Measurements from ENCODE around the gene NUP98. TPM values are rescaled to one million over a fixed set of nuclear protein-coding genes. Genes with fewer than 3 reads are reported as not detected.
"Not testable (repeated sequence)": the region's sequence is repeated elsewhere in the genome, so short reads cannot be mapped to it uniquely, and the experiment has no call there.

NUP98 gene
- total and polyA plus RNA-seq, 11 donors: 13.2 to 77.9 (median 45.3) TPM

- H3K4me3 ChIP-seq: peak overlapping the region in 2 of 12 donors; percentile 4 to 25
- peak overlapping the region in 1 of 12 donors; percentile 54 for H3K27ac ChIP-seq
- peak in 1 of 4 donors; percentile 22 for ATAC-seq
- H3K4me1 ChIP-seq: peaks cover 0 to 31% (median 15%) of the 10 kb centered on the region in 12 donors
- peaks cover 0 to 17% (median 0%) of the 10 kb centered on the region in 9 donors for H3K27me3 ChIP-seq
- intact Hi-C loops (cut with DNase I): no loop called here
- H3K36me3 ChIP-seq: no peaks in the 10 kb centered on the region
- peak in 1 of 5 donors; percentile 51 for DNase-seq
- WGBS, 4 donors: 84 to 90% (median 88%) methylated on average over 6 to 7 of the region's 7 CpGs
- no peaks in the 10 kb centered on the region for H3K9me3 ChIP-seq
- TF ChIP-seq CTCF (IDR thresholded peaks at IDR 0.05) (no peak), POLR2A (IDR thresholded peaks at IDR 0.05) (no peak)
These were observed 151.8 kb downstream of the NUP98 start for GRCh38 chr11:3645552-3645951.

- peak in 4 of 5 donors; percentile 30 to 76 (median 64) for DNase-seq
- peak; percentile 62 to 78 (median 75) for ATAC-seq
- peak in 1 of 2 donors; percentile 18 for TF ChIP-seq POLR2A (IDR thresholded peaks at IDR 0.05)
- peak in 2 of 12 donors; percentile 7 to 17 for TF ChIP-seq CTCF (IDR thresholded peaks at IDR 0.05)
- Histone ChIP-seq H3K4me1 (peaks cover 0 to 31% (median 15%) of the 10 kb centered on the region in 12 donors), H3K27ac (peak within 1 kb of the TSS in 9 of 12 donors; percentile 17 to 70 (median 51)), H3K4me3 (peak within 1 kb of the TSS in 2 of 12 donors; percentile 4 to 25), H3K9me3 (no peaks in the 10 kb centered on the region), H3K27me3 (peaks cover 0 to 17% (median 0%) of the 10 kb centered on the region in 9 donors), H3K36me3 (no peaks in the 10 kb centered on the region)
- intact Hi-C loops (cut with DNase I): no loop called here
- WGBS, 4 donors: 37 to 71% (median 54%) methylated on average over 4 of the region's 4 CpGs
These were observed 152.5 kb downstream of the NUP98 start, which contains the start of gene ART1 for GRCh38 chr11:3644817-3645235. Gene ART1, plus strand, starts transcription at chr11:3645128. Its CDS starts 14,086 bp downstream, at chr11:3659214.

GRCh38 chr11:3643102-3643546 lies 154.2 kb downstream of the NUP98 start:
- DNase-seq; H3K9me3 ChIP-seq; ATAC-seq; intact Hi-C loops (cut with DNase I); H3K36me3 ChIP-seq: not testable (repeated sequence)
- 33 to 52% (median 45%) methylated on average over 10 to 11 of the region's 11 CpGs for WGBS, 4 donors
- H3K27ac ChIP-seq: peak overlapping the region in 8 of 12 donors; percentile 19 to 80 (median 72)
- peaks cover 0 to 17% (median 0%) of the 10 kb centered on the region in 9 donors for H3K27me3 ChIP-seq
- peaks cover 0 to 31% (median 15%) of the 10 kb centered on the region in 12 donors for H3K4me1 ChIP-seq
- peak overlapping the region in 10 of 12 donors; percentile 53 to 70 (median 62) for H3K4me3 ChIP-seq

- no peaks in the 10 kb centered on the region for H3K9me3 ChIP-seq
- H3K4me1 ChIP-seq: peaks cover 0 to 31% (median 15%) of the 10 kb centered on the region in 12 donors
- WGBS, 4 donors: 1 to 6% (median 1%) methylated on average over 7 to 55 of the region's 55 CpGs
- peak overlapping the region in 11 of 12 donors; percentile 19 to 80 (median 72) for H3K27ac ChIP-seq
- TF ChIP-seq POLR2A (IDR thresholded peaks at IDR 0.05) (peak in 1 of 2 donors; percentile 75), CTCF (IDR thresholded peaks at IDR 0.05) (no peak)
- ATAC-seq (peak; percentile 75 to 93 (median 88)), DNase-seq (peak; percentile 81 to 91 (median 87))
- no peaks in the 10 kb centered on the region for H3K36me3 ChIP-seq
- peaks cover 0 to 17% (median 0%) of the 10 kb centered on the region in 9 donors for H3K27me3 ChIP-seq
- intact Hi-C loops (cut with DNase I): no loop called here
- peak overlapping the region; percentile 22 to 70 (median 60) for H3K4me3 ChIP-seq
These were observed 155.0 kb downstream of the NUP98 start for GRCh38 chr11:3642071-3642951.

Measured in heart left ventricle (tissue), 16 donors.